ENCODE measurements around the gene BTBD6. TPM values are rescaled to one million over a fixed set of nuclear protein-coding genes. Genes with fewer than 3 reads are reported as not detected.

Gene BTBD6
- total and polyA plus RNA-seq, 2 experiments from 2014 or later, result 5.3 to 77.5 TPM

DNA sequence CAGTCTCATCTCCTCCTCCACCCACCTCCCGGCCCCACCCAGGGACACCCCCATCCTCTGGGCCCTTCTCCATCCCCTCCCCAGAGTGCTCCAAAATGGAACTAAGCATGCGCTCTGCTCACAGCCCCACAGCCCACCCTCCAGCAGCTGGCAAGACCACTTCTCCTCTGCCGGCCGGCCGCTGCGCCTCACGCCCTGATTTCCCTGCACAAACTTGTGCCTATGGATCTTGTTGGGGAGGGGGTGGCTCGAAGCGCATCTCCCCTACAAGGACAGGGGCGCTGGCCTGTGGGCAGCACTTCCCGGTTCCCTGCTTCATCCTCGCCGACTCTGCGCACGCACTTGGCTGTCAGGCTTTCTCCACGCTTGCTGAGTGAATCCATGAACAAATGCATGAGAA lies 47.7 kb upstream of the BTBD6 start:
- WGBS, 2 experiments (ENCODE audit: low coverage in 1 of 2, low lambda C conversion rate in 2 of 2, missing lambda C conversion rate in 2 of 2), result 66 to 72% methylated on average over 15 to 16 of the region's 16 CpGs
- no peak overlapping the region for H3K27ac ChIP-seq
- H3K36me3 ChIP-seq (ENCODE audit: low read depth), result no peaks in the 10 kb centered on the region
- no peak overlapping the region for H3K9ac ChIP-seq
- no peak for DNase-seq
- peaks cover 12% of the 10 kb centered on the region for H3K27me3 ChIP-seq (replicated peaks; ENCODE audit: insufficient read depth)
- no peaks in the 10 kb centered on the region for H3K9me2 ChIP-seq (ENCODE audit: insufficient read depth)
- H3K79me2 ChIP-seq (ENCODE audit: insufficient read depth), result no peaks in the 10 kb centered on the region
- no peak for TF ChIP-seq EZH2 (IDR thresholded peaks at IDR 0.05; ENCODE audit: insufficient read depth, poor library complexity, severe bottlenecking)
- no peak for TF ChIP-seq EZH2phosphoT487 (IDR thresholded peaks at IDR 0.05; ENCODE audit: insufficient read depth, low read depth)
- H3F3A ChIP-seq (ENCODE audit: insufficient read depth), result no peaks in the 10 kb centered on the region
- H3K9me3 ChIP-seq (ENCODE audit: low read depth), result no peaks in the 10 kb centered on the region
- H3K4me3 ChIP-seq, result no peak overlapping the region
- in situ Hi-C loops (cut with MboI), result no loop called here
- no peaks in the 10 kb centered on the region for H4K20me1 ChIP-seq (ENCODE audit: insufficient read depth)
- H3K4me1 ChIP-seq (ENCODE audit: insufficient read depth), result no peaks in the 10 kb centered on the region
- no peak overlapping the region for H2AFZ ChIP-seq
- no peak overlapping the region for H3K4me2 ChIP-seq (ENCODE audit: unreplicated experiment)

DNA sequence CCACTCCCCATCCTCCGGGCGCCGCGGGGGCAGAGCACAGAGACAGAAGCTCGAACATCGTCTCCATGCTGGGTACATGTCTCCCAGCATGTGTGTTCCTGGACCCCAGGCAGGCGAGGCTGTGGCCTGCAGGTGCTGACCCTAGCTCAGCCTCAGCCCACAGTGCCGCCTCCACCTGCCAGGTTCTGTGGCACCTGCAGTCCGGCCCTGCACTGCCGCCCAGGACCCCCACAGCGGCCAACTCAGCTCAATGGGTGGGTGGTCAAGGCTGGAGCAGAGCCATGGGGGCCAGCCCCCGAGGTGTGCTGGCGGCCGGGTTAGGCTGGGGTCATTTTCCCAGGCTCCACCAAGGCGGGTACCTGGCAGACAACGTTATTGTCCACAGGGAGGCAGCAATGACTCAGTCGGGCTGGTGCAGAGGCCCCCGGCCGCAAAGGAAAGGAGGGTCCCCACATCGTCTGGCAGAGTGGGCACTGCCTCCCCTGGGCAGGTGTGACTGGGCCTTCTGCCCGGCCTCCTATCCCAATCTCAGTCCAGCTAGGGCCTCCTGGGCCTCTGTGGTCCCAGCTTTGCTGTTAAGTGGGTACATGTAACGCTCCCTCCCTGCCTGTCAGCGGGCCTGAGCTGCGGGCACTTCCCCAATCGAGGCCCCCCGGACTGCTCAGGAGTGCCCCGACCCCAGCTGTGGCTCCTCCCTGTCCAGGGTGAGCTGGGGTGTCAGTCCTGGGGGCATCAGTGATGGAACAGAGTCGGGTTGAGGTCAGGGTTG lies 47.0 kb upstream of the BTBD6 start:
- no peaks in the 10 kb centered on the region for H3K36me3 ChIP-seq (ENCODE audit: low read depth)
- no peaks in the 10 kb centered on the region for H3K9me3 ChIP-seq (ENCODE audit: low read depth)
- no peak overlapping the region for H2AFZ ChIP-seq
- H4K20me1 ChIP-seq (ENCODE audit: insufficient read depth), result no peaks in the 10 kb centered on the region
- 49 to 69% methylated on average over 19 to 25 of the region's 28 CpGs for WGBS, 2 experiments (ENCODE audit: low coverage in 1 of 2, low lambda C conversion rate in 2 of 2, missing lambda C conversion rate in 2 of 2)
- no peak overlapping the region for H3K27ac ChIP-seq
- no peaks in the 10 kb centered on the region for H3K4me1 ChIP-seq (ENCODE audit: insufficient read depth)
- H3K79me2 ChIP-seq (ENCODE audit: insufficient read depth), result no peaks in the 10 kb centered on the region
- H3F3A ChIP-seq (ENCODE audit: insufficient read depth), result no peaks in the 10 kb centered on the region
- H3K4me3 ChIP-seq, result no peak overlapping the region
- no peak overlapping the region for H3K4me2 ChIP-seq (ENCODE audit: unreplicated experiment)
- H3K9ac ChIP-seq, result no peak overlapping the region
- DNase-seq, result no peak
- peaks cover 5% of the 10 kb centered on the region for H3K27me3 ChIP-seq (replicated peaks; ENCODE audit: insufficient read depth)
- no peaks in the 10 kb centered on the region for H3K9me2 ChIP-seq (ENCODE audit: insufficient read depth)
- in situ Hi-C loops (cut with MboI), result no loop called here
- TF ChIP-seq EZH2 (IDR thresholded peaks at IDR 0.05; ENCODE audit: insufficient read depth, poor library complexity, severe bottlenecking) (no peak), EZH2phosphoT487 (IDR thresholded peaks at IDR 0.05; ENCODE audit: insufficient read depth, low read depth) (no peak)

DNA sequence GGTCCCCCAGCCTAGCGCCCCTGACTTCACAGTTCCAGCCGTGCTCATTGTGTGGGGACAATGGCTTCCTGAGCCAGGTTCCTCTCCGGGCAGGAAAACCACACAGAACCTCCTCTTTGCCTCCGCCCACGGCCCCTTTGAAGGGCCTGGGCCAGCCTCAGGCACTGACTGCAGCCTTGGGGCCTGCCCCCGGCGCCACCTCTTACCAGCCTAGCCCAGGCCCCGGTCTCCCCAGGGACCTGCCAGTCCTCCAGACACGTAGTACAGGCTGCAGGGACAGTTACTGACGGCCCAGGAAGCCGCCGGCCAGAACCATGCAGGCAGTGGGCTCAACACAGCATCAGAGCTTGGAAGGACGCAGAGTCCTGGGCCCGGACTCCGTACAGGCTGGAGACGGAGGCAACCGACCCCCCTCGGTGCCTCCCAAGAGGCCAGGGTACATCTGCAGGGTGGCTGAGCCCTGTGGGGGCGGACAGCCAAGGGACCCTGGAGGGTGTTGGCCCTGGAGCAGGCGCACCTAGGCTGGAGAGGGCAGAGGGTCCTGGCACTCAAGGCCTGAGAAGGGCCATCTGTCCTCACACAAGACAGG lies 46.3 kb upstream of the BTBD6 start:
- H3K27ac ChIP-seq, result no peak overlapping the region
- WGBS, 2 experiments (ENCODE audit: low coverage in 1 of 2, low lambda C conversion rate in 2 of 2, missing lambda C conversion rate in 2 of 2), result 68 to 77% methylated on average over 20 of the region's 20 CpGs
- no peak overlapping the region for H3K9ac ChIP-seq
- no peak overlapping the region for H3K4me3 ChIP-seq
- H3K9me3 ChIP-seq (ENCODE audit: low read depth), result no peaks in the 10 kb centered on the region
- in situ Hi-C loops (cut with MboI), result no loop called here
- H3K79me2 ChIP-seq (ENCODE audit: insufficient read depth), result no peaks in the 10 kb centered on the region
- no peaks in the 10 kb centered on the region for H3K27me3 ChIP-seq (replicated peaks; ENCODE audit: insufficient read depth)
- no peaks in the 10 kb centered on the region for H3F3A ChIP-seq (ENCODE audit: insufficient read depth)
- H3K36me3 ChIP-seq (ENCODE audit: low read depth), result no peaks in the 10 kb centered on the region
- H3K4me2 ChIP-seq (ENCODE audit: unreplicated experiment), result no peak overlapping the region
- H2AFZ ChIP-seq, result no peak overlapping the region
- H3K9me2 ChIP-seq (ENCODE audit: insufficient read depth), result no peaks in the 10 kb centered on the region
- no peak for DNase-seq
- no peaks in the 10 kb centered on the region for H4K20me1 ChIP-seq (ENCODE audit: insufficient read depth)
- H3K4me1 ChIP-seq (ENCODE audit: insufficient read depth), result no peaks in the 10 kb centered on the region
- TF ChIP-seq EZH2 (IDR thresholded peaks at IDR 0.05; ENCODE audit: insufficient read depth, poor library complexity, severe bottlenecking), result no peak
- no peak for TF ChIP-seq EZH2phosphoT487 (IDR thresholded peaks at IDR 0.05; ENCODE audit: insufficient read depth, low read depth)

DNA sequence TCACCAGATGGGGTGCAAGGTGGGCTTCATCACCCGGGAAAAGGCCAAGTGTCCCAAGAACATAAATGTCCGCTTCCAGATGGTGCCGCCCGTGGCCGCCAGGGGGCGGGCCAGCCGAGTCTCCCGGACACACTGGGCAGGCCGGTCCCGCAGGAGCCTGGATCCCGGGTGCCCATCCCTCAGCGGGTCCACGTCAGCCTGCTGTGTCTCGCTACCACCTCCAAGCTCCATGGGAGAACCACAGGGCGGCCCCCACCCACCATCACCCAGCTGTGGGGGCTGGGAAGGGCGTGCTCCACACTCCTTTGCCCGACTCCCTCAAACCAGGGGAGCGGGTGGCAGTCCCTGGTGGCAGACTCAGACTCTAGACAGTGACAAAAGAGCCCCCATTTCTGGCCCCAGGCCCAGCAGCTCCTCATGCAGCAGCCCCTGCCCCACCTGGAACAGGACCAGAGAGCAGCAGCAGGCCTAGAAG lies 45.2 kb upstream of the BTBD6 start:
- no peaks in the 10 kb centered on the region for H3K36me3 ChIP-seq (ENCODE audit: low read depth)
- H3K79me2 ChIP-seq (ENCODE audit: insufficient read depth), result no peaks in the 10 kb centered on the region
- H3K4me1 ChIP-seq (ENCODE audit: insufficient read depth), result no peaks in the 10 kb centered on the region
- H3K4me3 ChIP-seq, result no peak overlapping the region
- no peak overlapping the region for H3K27ac ChIP-seq
- H2AFZ ChIP-seq, result no peak overlapping the region
- H3K27me3 ChIP-seq (replicated peaks; ENCODE audit: insufficient read depth), result no peaks in the 10 kb centered on the region
- no peak overlapping the region for H3K9ac ChIP-seq
- no peak overlapping the region for H3K4me2 ChIP-seq (ENCODE audit: unreplicated experiment)
- peak; percentile 84 for DNase-seq
- no peaks in the 10 kb centered on the region for H3F3A ChIP-seq (ENCODE audit: insufficient read depth)
- no peaks in the 10 kb centered on the region for H3K9me3 ChIP-seq (ENCODE audit: low read depth)
- H3K9me2 ChIP-seq (ENCODE audit: insufficient read depth), result no peaks in the 10 kb centered on the region
- WGBS, 2 experiments (ENCODE audit: low coverage in 1 of 2, low lambda C conversion rate in 2 of 2, missing lambda C conversion rate in 2 of 2), result 3 to 5% methylated on average over 18 of the region's 18 CpGs
- H4K20me1 ChIP-seq (ENCODE audit: insufficient read depth), result no peaks in the 10 kb centered on the region
- in situ Hi-C loops (cut with MboI), result no loop called here
- TF ChIP-seq EZH2 (IDR thresholded peaks at IDR 0.05; ENCODE audit: insufficient read depth, poor library complexity, severe bottlenecking) (no peak), EZH2phosphoT487 (IDR thresholded peaks at IDR 0.05; ENCODE audit: insufficient read depth, low read depth) (no peak)

Data from GM23248 (cell line).